GM19193 (cell line): Measurements from ENCODE around the gene ANXA6.

Source experiments
- POLR2A ChIP-seq: IDR thresholded peaks from 4 replicates; pipeline ENCODE4 v1.6.1; 2011; ENCODE audit not compliant: insufficient read depth, insufficient read length; ENCODE audit errors: extremely low read depth

The ANXA6 gene

DNA sequence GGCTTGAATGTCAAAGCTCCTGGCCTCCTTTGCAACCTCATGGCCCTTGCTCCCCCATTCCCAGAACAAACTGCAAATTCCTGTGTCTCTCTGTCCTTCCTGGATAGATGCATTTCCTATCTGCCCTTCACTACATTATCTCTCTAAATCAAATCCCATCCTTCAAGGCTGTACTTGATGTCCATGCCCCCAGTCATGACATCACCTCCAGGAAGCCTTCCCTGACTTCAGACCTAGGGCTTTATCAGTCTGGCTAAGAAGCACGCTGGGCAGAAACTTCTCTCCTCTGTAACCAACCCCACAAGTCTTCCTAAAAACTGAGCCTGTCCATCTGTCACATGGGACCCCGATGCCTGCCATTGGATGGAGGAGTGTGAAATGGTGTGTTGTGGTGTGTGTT is 51.1 kb downstream of the ANXA6 start:
- no peak for TF ChIP-seq POLR2A

DNA sequence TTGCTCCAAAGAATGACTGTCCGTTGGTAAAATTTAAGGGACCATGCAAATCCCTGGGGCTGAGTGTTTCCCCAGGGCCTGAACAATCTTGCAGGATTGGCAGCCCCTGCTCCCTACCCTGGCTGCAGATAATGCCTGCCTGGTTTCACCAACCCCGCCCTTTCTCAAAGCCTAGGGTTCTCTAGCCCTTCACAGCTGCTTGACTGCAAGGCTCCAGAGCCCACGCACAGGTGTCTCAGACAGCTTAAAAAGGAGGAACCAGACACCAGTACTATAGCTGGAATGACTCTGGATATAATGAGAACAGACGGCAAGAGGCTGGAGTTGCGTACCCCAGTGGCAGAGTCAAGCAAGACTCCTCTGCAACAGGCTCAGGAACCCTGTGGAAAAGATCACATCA is 51.5 kb downstream of the ANXA6 start:
- no peak for TF ChIP-seq POLR2A

GRCh38 chr5:151105561-151105960 is 52.0 kb downstream of the ANXA6 start:
- TF ChIP-seq POLR2A = no peak

DNA sequence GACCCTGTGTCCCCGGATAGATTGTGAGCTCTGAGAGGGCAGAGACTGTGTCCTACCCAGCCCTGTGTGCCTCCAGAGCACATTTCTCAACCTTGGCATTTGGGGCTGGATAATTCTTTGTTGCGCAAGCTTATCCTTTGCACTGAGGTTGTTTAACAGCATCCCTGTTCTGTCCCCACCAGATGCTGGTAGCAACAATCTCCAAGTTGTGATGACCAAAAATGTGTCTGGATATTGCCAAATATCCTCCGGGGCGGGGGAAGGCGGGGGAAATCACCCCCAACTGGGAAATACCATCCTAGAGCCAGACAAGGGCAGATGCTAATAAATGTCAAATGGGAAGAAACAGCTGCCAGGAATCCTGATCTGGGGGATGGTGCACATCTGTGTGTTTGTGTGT is 52.8 kb downstream of the ANXA6 start:
- TF ChIP-seq POLR2A = no peak

DNA sequence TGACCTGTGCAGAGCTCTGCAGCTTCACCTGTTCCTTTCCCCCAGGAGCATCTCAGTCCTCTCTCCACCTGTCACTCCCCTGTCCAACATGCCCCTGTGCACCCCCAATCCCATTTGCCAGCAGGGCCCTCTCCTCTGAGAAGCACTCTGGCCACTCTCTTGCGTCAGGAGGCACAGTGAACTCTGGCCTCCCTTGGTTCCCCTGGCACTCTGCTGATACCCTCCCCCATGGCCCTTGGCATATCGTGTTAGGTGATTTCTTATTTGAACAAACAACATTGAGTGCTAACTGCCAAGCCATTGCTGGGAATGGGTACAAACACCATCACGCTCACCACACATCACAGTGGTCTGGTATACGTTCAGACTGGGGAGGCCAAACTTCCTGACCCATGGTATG is 55.8 kb downstream of the ANXA6 start:
- peak; percentile 16 for TF ChIP-seq POLR2A

GRCh38 chr5:151101151-151101550 is 56.4 kb downstream of the ANXA6 start:
- TF ChIP-seq POLR2A = no peak

DNA sequence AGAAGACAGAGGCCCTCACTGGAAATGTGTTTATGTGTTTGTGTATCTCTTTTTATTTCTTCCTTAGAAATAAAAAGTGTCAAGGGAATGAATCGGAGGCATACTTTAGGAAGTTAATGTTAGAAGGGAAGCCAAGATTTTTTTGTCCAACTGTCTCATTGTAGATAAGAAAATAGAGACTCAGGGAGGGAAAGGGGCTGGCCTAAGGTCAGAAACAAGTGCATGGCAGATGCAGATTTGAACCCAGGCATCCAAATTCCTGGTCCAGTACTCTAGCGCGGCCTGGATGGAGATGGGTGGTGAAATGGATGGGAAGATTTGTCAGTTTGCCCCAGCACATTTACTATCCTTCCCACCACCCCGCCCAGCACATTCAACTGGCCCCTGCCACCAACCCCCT is 56.9 kb downstream of the ANXA6 start:
- TF ChIP-seq POLR2A = no peak

- no peak for TF ChIP-seq POLR2A
Observed at GRCh38 chr5:151098768-151099121, 58.8 kb downstream of the ANXA6 start.

- no peak for TF ChIP-seq POLR2A
Observed at GRCh38 chr5:151097820-151098767, 59.5 kb downstream of the ANXA6 start.

- TF ChIP-seq POLR2A = peak; percentile 26
Observed at GRCh38 chr5:151097061-151097460, 60.5 kb downstream of the ANXA6 start.

- TF ChIP-seq POLR2A = peak; percentile 34
Observed at GRCh38 chr5:151096001-151096373, 61.6 kb downstream of the ANXA6 start.

GRCh38 chr5:151095341-151096000 is 62.1 kb downstream of the ANXA6 start:
- TF ChIP-seq POLR2A = peak; percentile 42

- TF ChIP-seq POLR2A = no peak
Observed at GRCh38 chr5:151094852-151095245, 62.7 kb downstream of the ANXA6 start.

- peak; percentile 81 for TF ChIP-seq POLR2A
Observed at GRCh38 chr5:151094030-151094851, 63.3 kb downstream of the ANXA6 start.

DNA sequence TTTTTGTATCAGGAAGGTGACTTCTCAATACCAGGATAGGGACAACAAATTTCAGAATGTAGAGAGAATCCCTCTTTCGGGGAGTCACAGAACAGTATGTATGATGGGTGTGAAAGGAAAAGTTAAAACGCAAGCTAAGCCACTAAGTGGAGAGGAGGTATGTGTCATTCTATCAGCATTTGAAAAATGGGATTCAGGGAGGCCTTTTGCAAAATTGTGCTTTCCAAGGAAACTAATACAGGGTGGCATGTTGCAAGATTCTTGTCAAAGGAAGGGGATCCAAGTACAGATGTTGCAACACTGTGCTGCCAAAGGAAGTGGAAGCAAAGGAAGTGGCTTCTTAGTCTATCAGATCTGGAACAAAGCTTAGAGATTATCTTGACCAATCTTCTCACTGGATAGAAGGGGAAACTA is 64.1 kb downstream of the ANXA6 start:
- TF ChIP-seq POLR2A = no peak

DNA sequence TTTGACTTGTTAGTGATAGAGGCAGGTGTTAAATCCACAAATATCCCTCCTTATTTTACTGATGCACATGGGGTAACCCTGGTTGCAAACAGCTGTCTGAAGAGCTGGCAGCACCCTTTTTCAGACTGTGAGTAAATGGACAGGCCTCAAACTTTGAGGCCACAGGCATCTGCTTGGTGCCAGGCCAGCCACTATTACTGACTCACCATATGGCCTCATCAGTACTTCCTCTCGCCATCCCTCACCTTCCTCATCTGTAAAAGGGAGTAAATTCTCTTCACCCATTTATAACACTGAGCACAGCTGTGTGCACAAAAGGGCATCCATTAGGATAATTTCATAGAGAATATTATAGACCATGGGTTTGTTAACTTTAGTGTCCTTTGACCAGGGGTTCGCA is 64.8 kb downstream of the ANXA6 start:
- peak; percentile 24 for TF ChIP-seq POLR2A

DNA sequence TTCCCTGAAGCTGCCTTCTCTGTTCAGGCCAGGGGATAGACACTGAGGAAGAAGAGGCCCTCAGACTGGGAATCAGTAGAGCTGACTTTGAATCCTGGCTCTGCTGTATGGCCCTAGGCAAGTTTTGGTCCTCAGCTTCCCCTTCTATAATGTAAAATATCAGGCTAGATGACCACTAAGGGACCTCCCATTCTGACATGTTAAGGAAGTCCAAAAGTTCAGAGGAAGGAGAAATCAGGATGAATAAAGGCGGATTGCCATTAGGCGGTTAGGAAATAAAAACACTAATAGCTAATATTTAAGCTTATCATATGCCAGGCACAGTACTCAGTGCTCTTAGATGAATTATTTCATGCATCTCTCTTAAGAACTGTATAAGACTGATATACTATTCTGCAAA is 67.9 kb downstream of the ANXA6 start:
- no peak for TF ChIP-seq POLR2A
